RWPE1 (cell line): ENCODE data around the gene SPAG16.
"Not testable (repeated sequence)": the region's sequence is repeated elsewhere in the genome, so short reads cannot be mapped to it uniquely, and the experiment has no call there.

Experiments
- CTCF ChIA-PET: fragments of 350-600 bp; sonication (Branson Sonifier 250); formaldehyde crosslinking; extraction: SDS; loops from one replicate; lab custom pipeline; 2021; lab: Yijun Ruan, JAX
- POLR2A ChIA-PET: fragments of 400-600 bp; formaldehyde crosslinking; extraction: SDS; loops from one replicate; lab custom pipeline; 2020; ENCODE audit warnings: antibody characterized with exemption; ENCODE audit not compliant: low non-redundant PET; lab: Yijun Ruan, JAX
- DNase-seq: peaks from one replicate; pipeline ENCODE4 v3.0.0; 2012; ENCODE audit warnings: low spot score
- H3K27ac ChIP-seq: fragments of 450-650 bp; 2 replicates; pipeline ENCODE4 v1.5.1; 2017
- TF ChIP-seq, protein P1 (sequence below): fragments of 450-650 bp; conservative IDR thresholded peaks from 2 replicates; pipeline ENCODE4 v1.5.1; 2017; ENCODE audit warnings: low read depth, mild to moderate bottlenecking

Gene SPAG16

DNA sequence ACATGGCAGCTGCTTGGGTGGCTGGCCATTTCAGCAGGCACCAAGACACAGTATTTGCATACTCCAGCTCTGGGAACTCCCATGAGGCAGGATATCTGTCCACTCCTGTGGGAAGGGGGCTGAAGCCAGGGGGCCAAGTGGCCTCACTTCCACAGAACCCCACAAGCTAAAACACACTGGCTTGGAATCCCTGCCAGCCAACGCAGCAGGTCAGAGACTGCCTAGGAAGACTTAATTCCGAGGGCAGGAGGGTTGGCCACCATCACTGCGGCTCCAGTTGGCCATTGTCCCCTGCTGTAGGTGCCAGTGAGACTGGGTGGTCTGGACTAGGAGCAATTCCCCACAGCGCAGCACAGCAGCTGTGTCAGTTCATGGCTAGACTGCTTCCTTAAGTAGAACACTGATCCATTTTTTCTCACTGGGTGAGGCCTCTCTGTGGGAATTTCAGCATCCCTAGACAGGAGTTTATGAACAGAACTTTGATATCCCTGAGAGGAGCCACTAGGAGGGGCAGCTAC lies 52.0 kb downstream of the SPAG16 start:
- POLR2A ChIA-PET: no interaction called here
- no peak for DNase-seq
- TF ChIP-seq, protein P1, sequence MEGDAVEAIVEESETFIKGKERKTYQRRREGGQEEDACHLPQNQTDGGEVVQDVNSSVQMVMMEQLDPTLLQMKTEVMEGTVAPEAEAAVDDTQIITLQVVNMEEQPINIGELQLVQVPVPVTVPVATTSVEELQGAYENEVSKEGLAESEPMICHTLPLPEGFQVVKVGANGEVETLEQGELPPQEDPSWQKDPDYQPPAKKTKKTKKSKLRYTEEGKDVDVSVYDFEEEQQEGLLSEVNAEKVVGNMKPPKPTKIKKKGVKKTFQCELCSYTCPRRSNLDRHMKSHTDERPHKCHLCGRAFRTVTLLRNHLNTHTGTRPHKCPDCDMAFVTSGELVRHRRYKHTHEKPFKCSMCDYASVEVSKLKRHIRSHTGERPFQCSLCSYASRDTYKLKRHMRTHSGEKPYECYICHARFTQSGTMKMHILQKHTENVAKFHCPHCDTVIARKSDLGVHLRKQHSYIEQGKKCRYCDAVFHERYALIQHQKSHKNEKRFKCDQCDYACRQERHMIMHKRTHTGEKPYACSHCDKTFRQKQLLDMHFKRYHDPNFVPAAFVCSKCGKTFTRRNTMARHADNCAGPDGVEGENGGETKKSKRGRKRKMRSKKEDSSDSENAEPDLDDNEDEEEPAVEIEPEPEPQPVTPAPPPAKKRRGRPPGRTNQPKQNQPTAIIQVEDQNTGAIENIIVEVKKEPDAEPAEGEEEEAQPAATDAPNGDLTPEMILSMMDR: no peak
- CTCF ChIA-PET: no interaction called here
- no peak overlapping the region for H3K27ac ChIP-seq

DNA sequence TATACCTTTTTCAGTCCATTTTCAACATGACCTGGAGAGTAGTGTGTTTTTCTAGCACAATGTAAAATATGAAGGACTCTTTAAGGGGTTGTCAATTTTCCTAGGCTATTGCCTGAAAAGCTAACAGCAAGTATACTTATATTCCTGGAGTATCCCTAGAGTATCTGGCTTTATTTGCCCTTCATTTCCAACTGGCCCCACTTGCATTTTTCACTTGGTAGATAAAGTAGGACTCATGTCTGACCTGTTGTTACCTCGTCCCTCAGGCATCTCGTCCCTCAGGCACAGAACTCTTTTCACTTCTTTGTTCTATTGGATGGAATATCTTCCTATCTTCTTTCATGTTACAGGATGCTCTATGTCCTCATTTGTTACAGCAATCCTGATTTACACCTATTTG lies 69.2 kb downstream of the SPAG16 start:
- ChIA-PET CTCF (no interaction called here), POLR2A (no interaction called here)
- DNase-seq: no peak
- no peak overlapping the region for H3K27ac ChIP-seq
- TF ChIP-seq, protein P1: no peak

DNA sequence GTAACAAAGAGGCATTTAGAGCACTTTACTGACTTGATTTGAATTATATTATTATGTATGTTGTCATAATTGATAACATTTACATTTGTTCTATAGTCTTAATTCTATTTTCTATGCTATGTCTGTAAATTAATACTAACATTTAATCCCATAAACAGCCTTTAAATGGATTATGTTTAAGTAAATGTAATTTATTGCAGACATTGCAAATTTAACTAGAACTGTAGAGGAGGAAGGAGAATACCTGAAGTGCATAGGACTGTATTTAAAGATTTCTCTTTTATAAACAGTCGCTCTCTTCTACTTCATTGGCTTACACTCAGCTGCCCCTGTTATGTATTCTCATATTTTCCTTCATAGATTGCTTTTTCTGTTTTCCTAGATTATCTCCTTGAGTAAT lies 92.4 kb downstream of the SPAG16 start:
- POLR2A ChIA-PET: no interaction called here
- no peak for DNase-seq
- TF ChIP-seq, protein P1: no peak
- CTCF ChIA-PET: no interaction called here
- H3K27ac ChIP-seq: no peak overlapping the region

DNA sequence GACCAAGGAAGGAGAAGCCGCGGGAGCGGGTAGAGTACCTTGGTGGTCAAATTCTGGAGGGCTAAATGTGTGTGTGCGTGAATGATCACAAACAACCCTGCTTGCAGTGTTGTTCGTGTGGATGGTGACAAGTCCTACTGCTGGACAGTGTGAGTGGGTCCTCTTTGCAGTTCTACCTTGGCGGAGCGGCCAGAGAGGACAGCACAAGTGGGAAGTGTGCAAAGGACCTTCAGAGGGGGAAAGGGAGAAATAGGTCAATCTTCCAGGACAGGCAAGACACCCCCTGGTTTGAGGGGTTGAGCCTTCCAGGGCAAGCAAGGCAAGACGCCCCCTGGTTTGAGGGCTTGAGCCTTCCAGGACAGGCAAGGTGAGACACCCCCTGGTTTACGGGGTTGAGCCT lies 122.8 kb downstream of the SPAG16 start:
- CTCF ChIA-PET, H3K27ac ChIP-seq, DNase-seq, POLR2A ChIA-PET: not testable (repeated sequence)

DNA sequence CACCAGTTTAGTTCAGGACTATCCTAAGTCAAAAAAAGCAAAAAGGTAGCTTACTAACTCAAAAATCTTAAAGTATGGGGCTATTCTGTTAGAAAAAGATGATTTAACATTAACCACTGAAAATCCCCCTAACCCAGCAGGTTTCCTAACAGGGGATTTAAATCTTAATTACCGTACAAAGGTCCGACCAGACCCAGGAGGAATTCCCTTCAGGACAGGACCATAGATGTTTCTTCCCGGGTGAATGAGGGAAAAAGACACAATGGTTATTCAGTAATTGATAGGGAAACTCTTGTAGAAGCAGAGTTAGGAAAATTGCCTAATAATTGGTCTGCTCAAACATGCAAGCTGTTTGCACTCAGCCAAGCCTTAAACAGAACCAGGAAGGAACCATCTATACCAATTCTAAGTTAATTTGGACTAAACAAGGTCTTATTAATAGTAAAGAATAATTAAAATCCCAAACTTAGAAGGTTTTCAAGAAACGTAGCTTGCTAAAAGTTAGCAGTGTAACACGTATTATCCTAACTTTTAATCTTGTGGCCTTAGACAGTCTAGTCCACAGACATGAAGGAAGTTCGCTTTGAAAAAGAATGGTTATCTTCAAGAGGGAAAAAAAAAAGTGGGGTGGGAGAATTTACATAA lies 124.3 kb downstream of the SPAG16 start:
- POLR2A ChIA-PET, DNase-seq, H3K27ac ChIP-seq, CTCF ChIA-PET: not testable (repeated sequence)

DNA sequence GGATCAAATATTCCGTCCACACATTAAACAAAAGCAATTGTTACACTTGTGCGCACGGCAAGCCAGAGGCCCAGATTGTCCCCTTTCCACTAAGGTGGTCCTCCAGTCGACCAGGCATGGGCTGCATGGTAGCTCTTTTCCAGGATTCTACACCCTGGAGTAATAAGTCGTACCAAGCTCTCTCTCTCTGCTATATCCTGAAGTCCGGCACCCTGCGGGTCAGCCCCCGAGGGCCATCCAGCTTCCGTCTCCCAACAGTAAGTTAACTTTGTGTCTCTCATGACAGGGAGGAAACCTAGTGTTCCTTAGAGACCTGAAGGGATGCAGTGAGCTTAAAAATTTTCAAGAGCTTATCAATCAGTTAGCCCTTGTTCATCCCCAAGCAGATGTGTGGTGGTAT lies 126.4 kb downstream of the SPAG16 start:
- DNase-seq, POLR2A ChIA-PET, H3K27ac ChIP-seq, CTCF ChIA-PET: not testable (repeated sequence)

DNA sequence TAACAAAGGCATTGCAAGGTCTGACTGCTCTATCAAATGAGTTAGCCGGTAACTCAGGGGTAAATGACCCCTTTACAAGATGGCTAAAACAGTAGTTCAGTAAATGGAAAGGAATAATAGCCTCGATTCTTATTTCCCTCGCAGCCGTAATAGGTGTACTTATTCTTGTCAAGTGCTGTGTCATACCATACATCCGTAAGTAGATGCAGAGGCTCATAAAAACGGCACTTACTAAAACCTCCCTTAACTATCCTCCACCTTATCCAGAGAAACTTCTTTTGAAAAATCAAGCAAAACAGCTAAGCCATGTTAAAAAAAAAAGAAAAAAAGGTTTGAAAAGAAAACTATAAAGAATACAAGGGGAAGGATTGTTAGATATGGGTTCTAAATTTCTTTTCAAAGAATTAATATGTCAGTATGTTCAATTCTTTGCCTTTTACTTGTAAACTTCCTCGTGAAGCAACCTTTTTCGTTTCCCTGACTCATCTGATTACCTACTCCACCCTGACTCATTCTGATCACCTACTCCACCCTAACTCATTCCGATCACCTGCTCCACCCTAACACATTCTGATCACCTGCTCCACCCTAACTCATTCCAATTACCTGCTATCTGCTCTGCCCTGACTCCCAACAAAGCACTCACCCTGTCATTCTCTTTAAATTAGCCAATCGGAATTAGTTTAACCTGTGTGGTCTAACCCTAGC lies 127.5 kb downstream of the SPAG16 start:
- POLR2A ChIA-PET: no interaction called here
- TF ChIP-seq, protein P1: no peak
- peak; percentile 29 for DNase-seq
- H3K27ac ChIP-seq: no peak overlapping the region
- CTCF ChIA-PET: no interaction called here

DNA sequence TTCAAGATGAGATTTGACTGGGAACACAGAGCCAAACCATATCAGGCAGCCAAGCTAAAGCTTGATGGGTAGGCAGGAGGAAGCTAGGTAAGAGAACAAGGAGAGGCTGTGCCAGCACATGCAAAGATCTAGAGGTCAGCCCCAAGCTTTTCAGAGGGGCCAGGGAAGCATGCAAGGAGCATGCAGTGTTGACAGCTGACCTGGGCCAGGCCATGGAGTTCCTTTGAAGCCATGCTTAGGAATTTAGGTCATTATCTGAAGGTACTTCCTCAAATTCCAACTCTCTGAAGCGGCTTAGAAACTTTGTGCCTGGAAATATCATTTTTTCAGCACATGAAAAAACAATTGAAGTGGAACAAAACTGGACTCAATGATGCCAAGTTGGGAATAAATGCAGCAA lies 130.8 kb downstream of the SPAG16 start:
- CTCF ChIA-PET: no interaction called here
- TF ChIP-seq, protein P1: no peak

More for the DNA sequence above, 130.8 kb downstream of the SPAG16 start:
- H3K27ac ChIP-seq: no peak overlapping the region
- POLR2A ChIA-PET: no interaction called here
- no peak for DNase-seq
